ENCODE data around the gene GALNT16.
"Not testable (repeated sequence)": the region's sequence is repeated elsewhere in the genome, so short reads cannot be mapped to it uniquely, and the experiment has no call there.

Gene GALNT16

GRCh38 chr14:69260190-69260860 is 367 bp downstream of the GALNT16 start:
- DNase-seq (ENCODE audit: low read depth, low spot score), result no peak

DNA sequence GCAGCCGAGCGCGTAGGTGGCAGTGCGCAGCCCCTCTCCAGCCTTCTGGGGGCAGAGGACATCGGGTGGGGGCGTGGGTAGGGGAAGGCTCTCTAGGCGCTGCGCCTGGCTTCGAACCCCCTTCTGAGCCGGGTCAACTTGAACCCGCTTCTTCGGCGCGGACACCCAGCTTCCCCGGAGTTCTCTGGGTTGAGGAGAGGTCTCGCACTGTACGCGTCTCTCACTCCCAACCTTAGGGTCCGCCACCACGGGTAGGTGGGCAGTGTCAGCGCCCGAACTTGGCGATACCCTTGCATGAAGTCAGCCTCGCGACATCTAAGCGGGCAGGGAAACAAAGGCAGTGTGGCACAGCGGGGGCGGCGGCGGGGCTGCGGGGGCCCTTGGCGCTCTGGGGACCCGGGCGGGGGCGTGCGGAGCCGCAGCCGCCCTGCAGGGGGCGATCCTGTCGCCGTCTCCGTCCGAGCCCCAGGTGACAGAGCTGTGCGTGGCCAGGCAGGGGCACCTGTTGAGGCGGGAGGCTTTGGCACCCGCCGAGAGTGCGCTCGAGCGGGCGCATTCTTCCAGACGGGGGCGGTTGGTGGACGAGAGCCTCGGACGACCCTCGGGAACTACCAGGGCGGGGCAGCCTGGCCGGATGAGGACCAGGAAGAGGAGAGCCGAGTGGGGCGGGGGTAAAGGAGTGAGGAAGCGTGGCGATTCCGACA is 1.1 kb downstream of the GALNT16 start:
- no peak for DNase-seq (ENCODE audit: low read depth, low spot score)

- DNase-seq (ENCODE audit: low read depth, low spot score), result no peak
These were observed 1.9 kb downstream of the GALNT16 start for GRCh38 chr14:69261761-69262331.

GRCh38 chr14:69262516-69262915 is 2.6 kb downstream of the GALNT16 start:
- no peak for DNase-seq (ENCODE audit: low read depth, low spot score)

DNA sequence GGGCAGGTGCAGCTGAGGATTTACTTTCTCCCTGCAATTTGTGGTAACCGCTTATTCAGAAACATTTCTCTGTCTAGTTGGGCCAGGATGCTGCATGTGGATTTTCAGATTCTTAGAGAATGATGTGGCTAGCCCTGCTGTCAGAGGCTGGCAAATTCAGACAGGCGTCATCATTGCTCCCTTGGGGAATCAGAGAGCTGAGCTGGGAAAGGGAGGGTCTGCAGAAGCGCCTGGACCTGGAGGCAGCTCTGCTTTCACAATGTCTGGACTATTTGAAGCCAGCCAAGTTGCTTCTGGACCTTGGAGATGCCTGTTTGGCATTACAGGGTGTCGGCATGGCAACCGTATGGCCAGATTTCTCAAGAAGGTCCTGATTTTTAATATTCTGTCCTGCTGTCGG is 3.4 kb downstream of the GALNT16 start:
- DNase-seq (ENCODE audit: low read depth, low spot score), result peak; percentile 59

DNA sequence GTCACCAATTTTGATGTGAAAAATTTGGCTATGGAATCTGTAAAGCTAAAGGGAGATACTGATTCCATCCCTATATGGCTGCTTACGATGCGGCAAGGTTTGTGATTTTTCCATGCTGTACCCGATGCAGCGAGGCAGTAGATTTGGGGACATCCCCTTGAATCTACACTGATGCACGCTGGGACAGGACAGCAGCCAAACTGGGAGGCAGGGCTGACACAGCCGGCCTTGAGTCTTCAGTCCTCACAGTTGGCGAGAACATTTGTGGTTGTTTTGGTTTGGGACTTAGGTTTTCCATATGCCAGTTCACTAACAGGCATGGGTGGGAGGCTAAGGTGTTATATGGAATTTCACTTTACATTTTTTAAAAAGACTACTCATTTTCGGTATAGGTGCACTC is 3.8 kb downstream of the GALNT16 start:
- no peak for DNase-seq (ENCODE audit: low read depth, low spot score)

DNA sequence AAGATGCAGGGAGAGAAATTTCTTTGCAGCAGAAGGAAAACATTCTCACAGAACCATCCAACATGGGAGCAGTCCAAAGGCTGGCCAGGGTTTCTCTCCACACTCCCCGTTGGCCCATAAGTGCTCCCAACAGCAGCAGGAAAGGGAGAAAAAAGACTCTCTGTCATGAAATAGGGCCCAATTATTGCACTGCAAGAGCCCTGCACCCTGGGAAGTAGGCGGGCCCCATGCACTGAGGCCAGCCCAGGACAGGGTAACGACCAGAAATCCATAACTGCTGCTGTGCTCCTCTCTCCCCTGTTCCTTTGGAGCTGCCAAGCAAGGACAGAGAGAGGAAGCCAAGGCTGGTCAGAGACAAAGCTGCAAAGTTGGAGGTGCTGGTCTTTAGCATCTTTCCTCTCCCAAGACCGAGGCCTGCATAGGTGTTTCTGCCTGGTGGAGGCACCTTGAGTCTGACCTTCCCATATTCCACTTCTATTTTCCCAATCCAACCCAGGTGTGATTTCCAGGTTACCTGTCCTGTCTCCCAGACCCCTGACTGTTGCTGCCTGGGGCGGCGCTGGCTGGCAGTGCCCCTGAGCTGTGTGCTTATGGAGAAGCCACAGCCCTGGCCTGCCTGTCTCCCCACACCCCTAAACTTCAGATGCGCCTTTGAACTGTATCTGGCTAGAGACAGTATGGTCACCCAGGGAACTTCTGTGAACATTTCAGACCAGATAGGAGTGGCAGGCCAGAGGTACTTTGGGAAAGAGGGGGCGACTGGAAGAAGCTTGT is 6.8 kb downstream of the GALNT16 start:
- no peak for DNase-seq (ENCODE audit: low read depth, low spot score)

- DNase-seq (ENCODE audit: low read depth, low spot score), result no peak
These were observed 7.5 kb downstream of the GALNT16 start for GRCh38 chr14:69267492-69267891.

- no peak for DNase-seq (ENCODE audit: low read depth, low spot score)
These were observed 8.3 kb downstream of the GALNT16 start for GRCh38 chr14:69268223-69268622.

DNA sequence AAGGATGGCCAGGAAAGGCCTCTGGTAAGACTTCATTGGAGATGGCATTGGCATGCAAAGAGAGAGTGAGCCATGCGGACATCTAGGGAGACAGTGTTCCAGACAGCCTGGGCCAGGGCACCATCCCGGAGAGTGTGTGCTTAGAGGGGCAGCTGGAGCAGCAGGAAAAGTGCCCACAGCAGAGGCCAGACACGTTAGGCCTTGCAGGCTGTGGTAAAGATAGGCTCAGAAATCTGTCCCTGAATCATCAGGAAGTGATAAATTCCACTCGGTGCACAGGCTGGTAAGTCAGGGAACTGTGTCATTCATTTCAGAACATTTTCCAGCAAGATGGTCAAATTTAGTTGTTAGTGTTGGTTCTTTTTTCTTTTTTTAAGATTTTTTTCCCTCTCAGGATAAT is 8.8 kb downstream of the GALNT16 start:
- DNase-seq (ENCODE audit: low read depth, low spot score), result no peak

GRCh38 chr14:69269381-69269780 is 9.4 kb downstream of the GALNT16 start:
- no peak for DNase-seq (ENCODE audit: low read depth, low spot score)

GRCh38 chr14:69270097-69270496 is 10.1 kb downstream of the GALNT16 start:
- DNase-seq (ENCODE audit: low read depth, low spot score), result no peak

- no peak for DNase-seq (ENCODE audit: low read depth, low spot score)
These were observed 11.1 kb downstream of the GALNT16 start for GRCh38 chr14:69270795-69271708.

DNA sequence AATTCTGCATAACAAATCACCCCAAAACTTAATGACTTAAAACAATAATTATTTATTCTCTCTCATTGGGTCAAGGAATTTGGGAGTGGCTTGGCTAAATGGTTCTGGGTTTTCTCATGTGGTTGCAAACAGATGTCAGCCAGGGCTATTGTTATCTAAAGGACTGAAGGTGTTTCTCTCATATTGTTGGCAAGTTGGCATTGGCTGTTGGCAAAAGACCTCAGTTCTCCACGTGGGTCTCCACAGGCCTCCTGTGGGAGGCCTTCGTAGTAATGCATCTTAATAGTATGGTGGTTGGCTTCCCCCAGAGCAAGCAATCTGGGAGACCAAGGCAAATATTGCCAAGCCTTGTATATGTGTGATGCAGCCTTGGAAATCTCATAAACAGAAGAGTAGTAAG is 14.4 kb downstream of the GALNT16 start:
- no peak for DNase-seq (ENCODE audit: low read depth, low spot score)

DNA sequence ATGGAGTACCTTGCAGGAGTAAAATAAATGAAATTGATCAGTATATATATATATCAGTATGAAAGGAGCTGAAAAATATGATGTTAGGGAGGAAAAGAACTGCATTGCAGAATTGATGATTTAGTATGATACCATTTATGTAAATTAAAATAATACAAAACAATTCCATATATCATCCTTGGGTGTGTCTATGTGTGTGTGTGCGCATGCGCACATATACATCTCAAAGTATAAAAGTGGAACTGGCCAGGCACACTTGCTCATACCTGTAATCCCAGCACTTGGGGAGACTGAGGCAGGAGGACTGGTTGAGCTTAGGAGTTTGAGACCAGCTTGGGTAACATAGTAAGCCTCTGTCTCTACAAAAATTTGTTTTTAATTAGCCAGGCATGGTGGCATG is 15.4 kb downstream of the GALNT16 start:
- no peak for DNase-seq (ENCODE audit: low read depth, low spot score)

- DNase-seq (ENCODE audit: low read depth, low spot score), result not testable (repeated sequence)
These were observed 17.4 kb downstream of the GALNT16 start for GRCh38 chr14:69277356-69277755.

DNA sequence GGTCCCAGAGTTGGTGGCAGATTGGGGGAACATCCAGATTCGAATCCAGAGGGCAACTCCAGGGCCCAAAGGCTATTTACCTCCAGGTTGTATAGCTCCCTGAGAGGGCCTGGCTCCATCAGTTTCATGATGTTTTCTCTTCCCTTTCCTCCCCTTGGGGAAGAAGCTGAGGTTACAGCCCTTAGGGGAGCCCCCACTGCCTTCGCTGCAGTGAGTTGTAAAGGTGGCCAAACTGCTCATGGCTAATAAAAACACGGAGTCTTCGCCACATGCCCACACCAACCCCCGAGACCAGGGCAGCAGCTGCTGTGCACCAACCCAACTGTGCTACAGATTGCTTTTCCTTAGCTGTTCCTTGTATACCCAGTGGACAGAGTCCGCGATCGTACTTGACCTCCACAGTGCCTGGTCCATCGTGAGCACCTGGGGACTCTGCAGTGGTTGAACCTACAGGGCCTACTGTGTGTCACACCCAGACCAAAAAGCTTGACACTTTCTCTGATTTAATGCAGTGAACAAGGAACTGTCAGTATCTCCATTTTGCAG is 20.9 kb downstream of the GALNT16 start:
- no peak for DNase-seq (ENCODE audit: low read depth, low spot score)

DNA sequence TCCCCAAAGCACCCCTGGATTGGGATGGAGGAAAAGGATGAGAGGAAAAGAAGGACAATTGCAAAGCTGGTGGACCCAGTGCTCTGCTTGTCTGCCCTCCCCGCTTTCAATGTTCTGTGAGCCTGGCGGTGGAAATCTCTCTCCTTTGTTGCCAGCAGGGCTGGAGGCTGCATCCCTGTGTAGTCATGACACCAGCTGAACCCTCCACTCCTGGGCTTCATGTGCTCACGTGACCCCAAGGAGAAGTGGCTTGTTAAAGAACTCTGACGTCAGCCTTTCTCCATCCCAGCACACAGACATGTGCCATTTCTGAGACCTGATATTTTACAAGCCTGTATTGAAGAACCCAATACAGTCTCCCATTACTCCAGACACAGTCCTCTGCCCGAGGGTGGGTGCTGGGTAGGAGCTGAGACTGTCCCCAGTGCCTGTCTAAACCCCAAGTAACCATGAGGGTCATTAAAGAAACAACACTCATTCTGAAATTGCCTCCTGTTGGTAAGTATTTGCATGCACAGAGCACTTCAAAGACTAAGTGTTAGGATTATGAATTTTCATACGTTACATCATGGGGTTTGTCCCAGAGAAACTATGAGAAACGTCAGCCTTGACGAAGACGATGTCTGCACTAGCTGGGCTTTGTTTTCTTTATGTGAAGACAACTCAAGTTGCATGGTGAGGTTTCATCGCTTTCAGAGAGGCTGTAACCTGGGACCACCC is 21.7 kb downstream of the GALNT16 start:
- no peak for DNase-seq (ENCODE audit: low read depth, low spot score)

GRCh38 chr14:69282448-69282847 is 22.5 kb downstream of the GALNT16 start:
- no peak for DNase-seq (ENCODE audit: low read depth, low spot score)

GRCh38 chr14:69284170-69284569 is 24.2 kb downstream of the GALNT16 start:
- no peak for DNase-seq (ENCODE audit: low read depth, low spot score)

All from smooth muscle cell of the brain vasculature (primary cell).